Thymus (tissue), 11 donors: ENCODE data around the gene BUD23. TPM values are rescaled to one million over a fixed set of nuclear protein-coding genes. Genes with fewer than 3 reads are reported as not detected.
"Not testable (repeated sequence)": the region's sequence is repeated elsewhere in the genome, so short reads cannot be mapped to it uniquely, and the experiment has no call there.

Experiments used
- DNase-seq, 9 donors: peaks; one replicate each; pipeline ENCODE4 v3.0.0-alpha.2; 2013; ENCODE audit warnings: low spot score in 9 of 9, low read depth in 6 of 9, missing footprints in 1 of 9
- H3K27ac ChIP-seq, 2 donors: one replicate each; pipeline ENCODE4 v1.5.1; 2013; ENCODE audit warnings: control low read depth in 1 of 2, low read depth in 1 of 2, low read length in 1 of 2, mild to moderate bottlenecking in 1 of 2, moderate library complexity in 1 of 2
- H3K27me3 ChIP-seq, 2 donors: one replicate each; pipeline ENCODE4 v1.5.1; 2013; ENCODE audit warnings: low read length in 1 of 2; ENCODE audit not compliant: control insufficient read depth in 2 of 2, insufficient read depth in 1 of 2
- H3K36me3 ChIP-seq, 2 donors: one replicate each; pipeline ENCODE4 v1.5.1; 2013; ENCODE audit warnings: low read length in 1 of 2, mild to moderate bottlenecking in 1 of 2, moderate library complexity in 1 of 2; ENCODE audit not compliant: control insufficient read depth in 2 of 2, insufficient read depth in 2 of 2
- H3K4me1 ChIP-seq, 2 donors: one replicate each; pipeline ENCODE4 v1.5.1; 2013; ENCODE audit warnings: low read length in 2 of 2; ENCODE audit not compliant: control insufficient read depth in 2 of 2, insufficient read depth in 2 of 2
- H3K4me3 ChIP-seq, 2 donors: one replicate each; pipeline ENCODE4 v1.5.1; 2013; ENCODE audit warnings: low read length in 2 of 2, control low read depth in 1 of 2, mild to moderate bottlenecking in 1 of 2
- H3K9me3 ChIP-seq, 2 donors: one replicate each; pipeline ENCODE4 v1.5.1; 2013; ENCODE audit warnings: low read length in 1 of 2, mild to moderate bottlenecking in 1 of 2; ENCODE audit not compliant: control insufficient read depth in 2 of 2, insufficient read depth in 1 of 2
- WGBS: extraction: QIAGEN DNeasy Blood & Tissue Kit; methylation state at CpG from one replicate; pipeline ENCODE4 v1.1.7; 2013; 5-methylcytosine and 5-hydroxymethylcytosine counted together
- polyA plus RNA-seq: library from polyadenylated mRNA; stranded (reverse); fragments of 200-250 nt; gene quantifications from one replicate; pipeline ENCODE4 v1.2.3, GENCODE V29; 2013
- total RNA-seq: library from RNA; stranded (reverse); fragments of 120-200 nt; gene quantifications from one replicate; pipeline ENCODE4 v1.2.4, GENCODE V29; 2013
- donor health status: healthy.

Gene BUD23
- total and polyA plus RNA-seq, 2 donors = 43.4 to 71.0 TPM

DNA sequence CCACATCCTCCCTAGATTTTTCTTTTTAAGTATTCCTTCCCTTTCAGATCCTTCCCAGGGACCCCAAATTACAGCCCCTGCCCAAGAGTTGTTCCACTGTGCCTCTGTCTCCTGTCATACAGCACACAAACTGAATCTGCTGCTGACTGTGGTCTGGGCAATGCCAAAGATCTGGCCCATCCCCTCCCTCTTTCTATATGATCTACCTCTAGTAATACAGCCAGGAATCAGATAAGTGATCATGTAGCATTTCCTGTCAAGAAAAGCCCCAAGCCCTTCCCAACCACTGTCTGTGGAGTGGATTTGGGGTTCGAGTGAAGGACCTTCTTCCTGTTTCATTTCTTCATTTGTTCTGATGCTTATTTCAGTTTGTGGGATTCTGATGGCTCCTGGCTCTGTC, 29.4 kb downstream of the BUD23 start:
- H3K9me3 ChIP-seq = peaks cover 0 to 3% of the 10 kb centered on the region in 2 donors
- peaks cover 4 to 10% of the 10 kb centered on the region in 2 donors for H3K27me3 ChIP-seq
- no peak overlapping the region for H3K4me3 ChIP-seq
- H3K4me1 ChIP-seq = peaks cover 0 to 24% of the 10 kb centered on the region in 2 donors
- H3K36me3 ChIP-seq = no peaks in the 10 kb centered on the region
- no peak overlapping the region for H3K27ac ChIP-seq
- WGBS = 88% methylated on average over 1 of the region's 1 CpG
- DNase-seq = no peak

DNA sequence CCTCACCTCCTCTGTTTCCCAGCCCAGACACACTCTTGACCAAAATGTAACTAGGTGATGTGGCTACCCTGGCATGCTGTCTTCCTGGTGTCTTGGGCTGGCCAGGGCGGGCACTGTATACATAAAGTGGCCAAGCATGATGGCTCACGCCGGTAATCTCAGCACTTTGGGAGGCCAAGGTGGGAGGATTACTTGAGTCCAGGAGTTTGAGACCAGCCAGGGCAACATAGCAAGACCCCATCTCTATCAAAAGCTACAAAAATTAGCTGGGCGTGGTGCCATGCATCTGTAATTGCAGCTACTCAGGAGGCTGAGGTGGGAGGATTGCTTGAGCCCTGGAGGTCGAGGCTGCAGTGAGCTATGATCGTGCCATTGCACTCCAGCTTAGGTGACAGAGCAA, 29.9 kb downstream of the BUD23 start:
- Histone ChIP-seq H3K27me3 (peaks cover 7 to 15% of the 10 kb centered on the region in 2 donors), H3K4me1 (peaks cover 3 to 29% of the 10 kb centered on the region in 2 donors)
- not testable (repeated sequence) for H3K36me3 ChIP-seq, H3K27ac ChIP-seq, DNase-seq, H3K9me3 ChIP-seq, H3K4me3 ChIP-seq
- 94% methylated on average over 6 of the region's 6 CpGs for WGBS

GRCh38 chr7:73715648-73716317, 32.4 kb downstream of the BUD23 start:
- DNase-seq = peak in 2 of 9 donors; percentile 39 to 57
- Histone ChIP-seq H3K36me3 (no peaks in the 10 kb centered on the region), H3K4me1 (peaks cover 10 to 43% of the 10 kb centered on the region in 2 donors), H3K9me3 (peaks cover 0 to 3% of the 10 kb centered on the region in 2 donors), H3K27ac (no peak overlapping the region), H3K27me3 (peaks cover 22 to 34% of the 10 kb centered on the region in 2 donors), H3K4me3 (no peak overlapping the region)
- 41% methylated on average over 16 of the region's 16 CpGs for WGBS

GRCh38 chr7:73716318-73716890, 33.0 kb downstream of the BUD23 start:
- 77% methylated on average over 4 of the region's 4 CpGs for WGBS
- peaks cover 10 to 43% of the 10 kb centered on the region in 2 donors for H3K4me1 ChIP-seq

DNA sequence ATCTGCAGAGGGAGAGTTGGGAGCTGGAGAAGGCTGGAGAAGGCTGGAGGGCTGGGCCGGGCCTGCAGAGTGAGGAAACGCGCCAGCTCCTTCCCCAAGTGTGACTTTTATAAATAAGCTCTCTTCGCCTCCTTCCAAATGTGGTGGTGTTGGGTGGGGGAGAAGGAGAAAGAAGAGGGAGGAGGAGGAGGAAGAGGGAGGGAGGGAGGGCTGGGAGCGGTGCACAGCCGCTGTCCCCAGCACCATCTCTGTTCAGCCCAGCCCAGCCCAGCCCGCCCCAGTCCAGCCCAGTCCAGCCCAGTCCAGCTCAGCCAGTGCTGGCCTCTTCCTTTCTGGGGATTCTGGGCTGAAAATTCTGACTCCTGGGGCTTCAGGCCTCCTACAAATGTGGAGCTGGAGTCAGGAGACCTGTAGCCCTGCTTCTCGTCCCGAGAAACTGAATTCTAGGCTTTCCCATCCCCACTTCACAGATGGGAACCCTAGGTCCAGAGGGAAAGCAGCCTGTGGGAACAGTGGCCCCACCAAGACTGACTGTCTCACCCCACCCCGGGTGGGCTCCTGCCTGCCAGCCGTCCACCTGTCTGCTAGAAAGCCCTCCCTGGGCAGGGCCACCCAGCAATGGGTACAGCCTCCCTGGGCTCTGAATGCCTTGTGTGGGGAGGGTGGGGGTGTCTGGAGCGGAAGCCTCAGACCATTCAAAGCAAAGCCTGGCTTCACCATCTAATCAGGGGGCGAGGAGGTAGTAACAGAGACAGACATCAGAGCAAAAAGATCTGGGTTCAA, 33.8 kb downstream of the BUD23 start:
- H3K4me3 ChIP-seq = no peak overlapping the region
- H3K27me3 ChIP-seq = peaks cover 22 to 44% of the 10 kb centered on the region in 2 donors
- no peaks in the 10 kb centered on the region for H3K36me3 ChIP-seq
- WGBS = 57% methylated on average over 13 of the region's 13 CpGs
- no peak overlapping the region for H3K27ac ChIP-seq
- H3K9me3 ChIP-seq = peaks cover 0 to 3% of the 10 kb centered on the region in 2 donors
- peaks cover 10 to 43% of the 10 kb centered on the region in 2 donors for H3K4me1 ChIP-seq
- no peak for DNase-seq

More at GRCh38 chr7:73716318-73716890, 33.0 kb downstream of the BUD23 start:
- H3K36me3 ChIP-seq = no peaks in the 10 kb centered on the region
- peaks cover 0 to 3% of the 10 kb centered on the region in 2 donors for H3K9me3 ChIP-seq
- H3K4me3 ChIP-seq = no peak overlapping the region
- no peak overlapping the region for H3K27ac ChIP-seq
- no peak for DNase-seq
- H3K27me3 ChIP-seq = peaks cover 22 to 38% of the 10 kb centered on the region in 2 donors

DNA sequence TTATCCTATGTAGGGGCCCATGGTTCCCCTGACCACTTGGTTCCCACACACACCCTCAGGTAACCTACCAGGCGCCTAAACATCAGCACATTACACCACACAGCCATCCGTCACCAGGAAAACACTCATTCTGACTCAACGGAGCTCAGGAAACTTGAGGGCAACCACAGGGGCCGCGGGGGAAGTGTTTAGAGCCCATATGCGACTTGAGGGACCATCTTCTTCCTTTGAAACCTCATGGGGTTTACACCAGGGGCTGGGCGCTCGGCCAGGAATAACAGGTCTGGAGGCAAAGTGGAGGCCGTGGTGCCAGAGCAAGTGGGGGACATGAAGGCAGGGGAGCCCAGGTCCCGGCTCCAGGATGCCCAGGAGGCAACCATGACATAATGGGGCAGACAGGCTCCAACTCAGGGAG, 34.6 kb downstream of the BUD23 start:
- no peak overlapping the region for H3K27ac ChIP-seq
- WGBS = 3% methylated on average over 10 of the region's 10 CpGs
- DNase-seq = peak in 3 of 9 donors; percentile 35 to 73 (median 49)

GRCh38 chr7:73718438-73718881, 35.1 kb downstream of the BUD23 start:
- 36% methylated on average over 9 of the region's 9 CpGs for WGBS
- Histone ChIP-seq H3K36me3 (no peaks in the 10 kb centered on the region), H3K4me1 (peaks cover 10 to 43% of the 10 kb centered on the region in 2 donors), H3K4me3 (peak overlapping the region; percentile 59 to 63), H3K9me3 (peaks cover 0 to 3% of the 10 kb centered on the region in 2 donors), H3K27ac (no peak overlapping the region), H3K27me3 (peaks cover 22 to 44% of the 10 kb centered on the region in 2 donors)
- no peak for DNase-seq

More for the DNA sequence above, 34.6 kb downstream of the BUD23 start:
- H3K4me3 ChIP-seq = no peak overlapping the region
- peaks cover 22 to 44% of the 10 kb centered on the region in 2 donors for H3K27me3 ChIP-seq
- H3K36me3 ChIP-seq = no peaks in the 10 kb centered on the region
- peaks cover 0 to 3% of the 10 kb centered on the region in 2 donors for H3K9me3 ChIP-seq
- peaks cover 10 to 43% of the 10 kb centered on the region in 2 donors for H3K4me1 ChIP-seq

GRCh38 chr7:73718905-73719805, 35.8 kb downstream of the BUD23 start, which contains the start of gene STX1A:
Gene STX1A, minus strand, starts transcription at chr7:73719669. Its CDS starts 38 bp downstream, at chr7:73719631.
- Histone ChIP-seq H3K9me3 (peaks cover 0 to 3% of the 10 kb centered on the region in 2 donors), H3K36me3 (no peaks in the 10 kb centered on the region), H3K4me1 (peaks cover 10 to 43% of the 10 kb centered on the region in 2 donors), H3K27me3 (peaks cover 22 to 45% of the 10 kb centered on the region in 2 donors), H3K27ac (no peak within 1 kb of the TSS), H3K4me3 (peak within 1 kb of the TSS; percentile 59 to 63)
- peak in 5 of 9 donors; percentile 42 to 73 (median 68) for DNase-seq
- 4% methylated on average over 83 of the region's 96 CpGs for WGBS
